GM18861 (cell line): ENCODE measurements around the gene ZNF688.
"Not testable (repeated sequence)": the region's sequence is repeated elsewhere in the genome, so short reads cannot be mapped to it uniquely, and the experiment has no call there.

ENCODE experiments used
- ATAC-seq: cut with Tn5 transposase; IDR thresholded peaks from one replicate; pipeline ENCODE4 v1.9.1; 2021; ENCODE audit not compliant: unreplicated experiment

The ZNF688 gene

DNA sequence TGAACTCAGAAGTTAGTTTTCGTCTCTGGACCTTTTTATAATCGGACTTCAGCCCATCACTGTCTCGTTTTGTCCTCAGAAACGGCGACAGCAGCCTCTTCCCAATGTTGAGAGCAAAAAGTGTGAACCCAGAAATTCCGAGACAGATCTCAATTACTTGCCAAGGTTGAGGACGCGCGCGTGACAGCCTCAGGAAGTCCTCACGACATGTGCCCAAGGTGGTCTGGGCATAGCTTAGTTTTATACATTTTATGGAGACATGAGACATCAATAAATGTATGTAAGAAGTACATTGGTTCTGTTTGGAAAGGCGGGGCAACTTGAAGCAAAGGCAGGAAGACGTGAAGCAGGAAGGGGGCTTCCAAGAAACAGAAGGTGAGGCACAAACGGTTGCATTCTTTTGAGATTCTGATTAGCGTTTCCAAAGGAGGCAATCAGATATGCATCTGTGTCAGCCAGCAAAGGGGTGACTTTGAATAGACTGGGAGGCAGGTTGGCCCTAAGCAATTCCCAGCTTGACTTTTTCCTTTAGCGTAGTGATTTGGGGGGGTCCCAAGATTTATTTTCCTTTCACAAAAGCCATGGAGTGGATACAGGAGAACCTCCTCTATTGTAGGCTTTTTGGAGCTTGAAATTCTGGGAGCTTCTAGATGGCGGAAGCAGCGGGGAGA lies 36.3 kb downstream of the ZNF688 start:
- no peak for ATAC-seq

- ATAC-seq, result peak; percentile 51
These were observed 37.0 kb downstream of the ZNF688 start, which contains the start of gene ZNF747 for GRCh38 chr16:30534368-30535105. Gene ZNF747 (minus strand): TSS chr16:30534858. CDS start chr16:30534679, 179 bp downstream.

DNA sequence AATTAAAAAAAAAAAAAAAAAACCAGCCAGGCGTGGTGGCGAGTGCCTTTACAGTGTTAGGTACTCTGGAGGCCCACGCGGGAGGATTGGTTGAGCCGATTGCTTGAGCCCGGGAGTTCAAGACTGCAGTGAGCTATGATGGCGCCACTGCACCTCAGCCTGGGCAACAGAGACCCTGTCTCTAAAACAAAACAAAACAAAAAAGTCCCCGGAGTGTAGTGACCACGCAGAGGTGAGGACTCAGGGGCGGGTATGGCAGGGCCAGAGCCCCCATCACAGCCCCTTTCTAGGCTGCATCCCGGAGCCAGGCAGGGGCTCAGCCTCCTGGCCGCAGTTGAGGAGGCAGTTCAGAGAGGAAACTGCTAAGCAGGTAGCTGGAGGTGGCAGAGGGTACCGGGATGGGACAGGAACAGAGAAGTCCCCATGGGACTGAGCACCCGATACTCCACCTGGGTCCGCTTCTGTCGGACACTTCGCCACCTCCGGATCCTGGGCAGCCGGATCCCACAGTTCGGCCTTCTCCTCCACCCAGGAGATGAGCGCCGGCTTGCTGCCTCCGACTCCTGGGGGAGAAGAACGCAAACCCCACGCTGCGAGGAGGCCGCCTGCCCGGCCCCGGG lies 37.7 kb downstream of the ZNF688 start:
- ATAC-seq, result no peak

DNA sequence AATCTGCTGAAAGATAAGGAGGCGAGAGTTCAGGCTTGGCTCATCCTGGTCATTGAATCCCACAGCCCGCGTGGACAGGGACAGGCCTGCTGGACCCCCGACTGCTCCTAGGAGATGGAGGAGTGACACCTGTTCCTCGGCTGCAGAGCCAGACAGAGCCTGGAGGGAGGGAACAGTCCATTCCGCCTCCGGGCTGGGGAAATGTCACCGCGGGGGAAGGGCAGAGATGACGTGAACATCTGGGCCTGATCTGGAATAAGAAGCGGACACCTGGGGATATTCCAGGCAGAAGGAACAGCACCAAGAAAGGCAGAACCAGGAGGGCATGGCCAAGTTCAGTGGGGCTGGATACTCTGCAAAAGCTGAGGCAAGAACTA lies 38.4 kb downstream of the ZNF688 start:
- ATAC-seq, result no peak

- no peak for ATAC-seq
These were observed 39.0 kb downstream of the ZNF688 start for GRCh38 chr16:30532285-30533145.

DNA sequence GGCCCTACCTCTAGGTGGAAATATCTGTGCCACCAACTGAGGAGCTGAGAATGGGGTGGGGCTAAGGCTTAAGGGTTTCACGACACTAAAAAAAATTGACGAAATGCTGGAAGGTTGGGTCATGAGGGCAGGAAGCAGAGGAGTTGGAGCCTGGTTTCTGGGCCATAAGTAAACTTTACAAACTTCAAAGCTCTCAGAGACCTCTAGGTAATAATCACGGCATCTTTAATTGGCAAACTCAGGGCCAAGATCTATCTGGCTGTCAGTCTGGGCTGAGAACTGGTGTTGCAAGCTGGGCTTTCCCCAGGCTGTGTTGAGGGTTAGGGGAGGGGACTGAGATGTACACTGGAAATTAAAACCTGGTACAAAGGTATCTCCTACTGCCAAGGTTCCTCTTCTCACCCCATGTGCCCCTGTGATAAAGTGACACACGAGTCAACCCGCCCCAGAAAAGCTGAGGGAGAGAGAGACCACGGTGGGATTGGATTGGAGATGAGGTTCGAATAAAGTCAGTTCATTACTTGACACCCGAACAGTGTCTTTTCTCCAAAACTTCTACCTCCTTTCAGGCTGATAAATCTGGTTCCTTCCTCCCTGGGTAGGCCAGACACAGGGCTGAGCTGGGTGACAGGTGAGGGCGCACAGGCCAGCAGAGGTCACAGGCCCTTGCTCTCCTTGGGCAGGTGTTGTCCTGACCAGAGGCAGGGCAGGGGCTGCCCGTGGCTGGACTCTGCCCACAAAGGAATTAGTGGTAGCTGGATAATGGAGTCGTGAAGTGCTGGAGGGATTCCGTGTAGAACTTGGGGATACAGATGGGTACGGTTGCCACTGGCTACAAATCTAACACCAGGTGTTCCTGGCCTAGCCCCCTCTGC lies 41.1 kb downstream of the ZNF688 start:
- no peak for ATAC-seq

GRCh38 chr16:30528799-30529457 lies 42.6 kb downstream of the ZNF688 start:
- ATAC-seq, result no peak

- no peak for ATAC-seq
These were observed 43.8 kb downstream of the ZNF688 start for GRCh38 chr16:30527635-30528178.

GRCh38 chr16:30526823-30527634 lies 44.5 kb downstream of the ZNF688 start:
- ATAC-seq, result peak; percentile 61

- peak; percentile 17 for ATAC-seq
These were observed 45.2 kb downstream of the ZNF688 start, which contains the start of gene ZNF768 for GRCh38 chr16:30526137-30526822. Gene ZNF768 (minus strand): TSS chr16:30526566. CDS start chr16:30526413, 153 bp downstream.

DNA sequence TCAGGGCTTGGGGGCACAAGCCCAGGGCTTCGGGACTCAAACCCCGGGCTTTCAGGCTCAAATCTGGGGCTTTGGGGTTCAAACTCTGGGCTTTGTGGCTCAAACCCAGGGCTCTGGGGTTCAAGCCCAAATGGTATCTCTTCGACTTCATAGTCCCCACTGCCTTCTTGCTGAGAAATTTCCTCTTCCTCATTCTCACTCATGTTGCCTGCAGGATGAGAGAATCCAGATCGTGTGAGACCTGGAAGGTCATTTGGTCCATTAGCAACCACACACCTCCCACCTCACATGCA lies 45.7 kb downstream of the ZNF688 start:
- no peak for ATAC-seq

DNA sequence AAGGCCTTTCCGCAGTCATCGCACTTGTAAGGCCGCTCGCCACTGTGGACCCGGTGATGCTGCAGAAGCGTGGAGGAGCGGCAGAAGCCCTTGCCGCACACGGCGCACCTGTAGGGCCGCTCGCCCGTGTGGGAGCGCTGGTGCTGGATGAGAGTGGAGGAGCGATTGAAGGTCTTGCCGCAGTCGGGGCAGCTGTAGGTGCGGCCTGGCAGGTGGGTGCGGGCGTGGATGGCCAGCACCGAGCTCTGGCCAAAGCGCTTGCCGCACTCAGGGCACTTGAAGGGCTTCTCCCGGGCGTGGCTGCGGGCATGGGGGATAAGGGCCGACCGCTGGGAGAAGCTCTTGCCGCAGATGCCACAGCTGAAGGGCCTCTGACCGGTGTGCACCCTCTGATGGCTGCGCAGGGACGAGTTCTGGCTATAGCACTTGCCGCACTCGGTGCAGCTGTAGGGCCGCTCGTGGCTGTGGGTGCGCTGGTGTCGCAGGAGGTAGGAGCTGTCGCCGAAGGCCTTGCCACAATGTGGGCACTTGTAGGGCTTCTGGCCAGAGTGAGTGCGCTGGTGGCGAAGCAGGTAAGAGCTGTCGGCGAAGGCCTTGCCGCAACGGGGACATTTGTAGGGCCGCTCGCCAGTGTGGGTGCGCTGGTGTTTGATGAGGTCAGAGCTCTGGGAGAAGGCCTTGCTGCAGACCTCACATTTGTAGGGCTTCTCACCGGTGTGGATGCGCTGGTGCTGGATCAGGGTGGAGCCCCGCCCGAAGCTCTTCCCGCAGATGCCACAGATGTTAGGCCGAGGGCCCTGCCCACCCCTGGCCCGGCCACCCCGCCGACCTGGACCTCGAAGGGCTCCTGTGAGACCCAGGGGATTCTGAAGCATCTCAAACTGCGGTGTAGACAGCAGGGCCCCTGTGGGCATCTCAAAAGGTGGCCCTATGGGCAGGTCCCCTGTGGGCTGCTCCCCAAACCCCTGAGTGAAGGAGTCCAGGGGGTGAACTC lies 46.6 kb downstream of the ZNF688 start:
- no peak for ATAC-seq

- no peak for ATAC-seq
These were observed 47.5 kb downstream of the ZNF688 start for GRCh38 chr16:30523768-30524574.

GRCh38 chr16:30522702-30523463 lies 48.6 kb downstream of the ZNF688 start:
- ATAC-seq, result not testable (repeated sequence)
